ENCODE measurements around the gene TENT4B. TPM values are rescaled to one million over a fixed set of nuclear protein-coding genes. Genes with fewer than 3 reads are reported as not detected.

The TENT4B gene
- 1 to 10 TPM; 4.3 to 7.2 (median 5.8) TPM for total RNA-seq
- polyA plus RNA-seq, result 1 to 10 TPM; 1.9 to 4.8 TPM

- peak within 1 kb of the TSS; percentile 80 to 92 (median 82) for H3K4me3 ChIP-seq
- peak; percentile 89 to 93 (median 92) for ATAC-seq
- peaks cover 4 to 7% (median 6%) of the 10 kb centered on the region in 3 donors for H3K4me1 ChIP-seq
- TF ChIP-seq CTCF (IDR thresholded peaks at IDR 0.05), result no peak
- no peaks in the 10 kb centered on the region for H3K9me3 ChIP-seq
- H3K36me3 ChIP-seq, result no peaks in the 10 kb centered on the region
- H3K27me3 ChIP-seq, result no peaks in the 10 kb centered on the region
- FAIRE-seq, result no peak
- WGBS, 2 donors, result 0% methylated on average over 61 to 110 of the region's 114 CpGs
- H3K27ac ChIP-seq, result peak within 1 kb of the TSS; percentile 98 to 99 (median 98)
- peak; percentile 85 to 95 (median 90) for DNase-seq
- intact Hi-C loops (cut with DNase I), result no loop called here
Observed at GRCh38 chr16:50152807-50153595, at the start of gene TENT4B. TENT4B (plus strand) TSS chr16:50153306; CDS start chr16:50153622, 316 bp downstream.

GRCh38 chr16:50103764-50104163 lies 49.3 kb upstream of the TENT4B start:
- no peak for FAIRE-seq
- H3K36me3 ChIP-seq, result peaks cover 0 to 29% (median 6%) of the 10 kb centered on the region in 3 donors
- no peak overlapping the region for H3K4me3 ChIP-seq
- no peak overlapping the region for H3K27ac ChIP-seq
- no peaks in the 10 kb centered on the region for H3K27me3 ChIP-seq
- ATAC-seq, result no peak
- WGBS, 2 donors, result 81 to 94% methylated on average over 5 of the region's 5 CpGs
- no peak for DNase-seq
- intact Hi-C loops (cut with DNase I), result no loop called here
- H3K9me3 ChIP-seq, result no peaks in the 10 kb centered on the region
- no peak for TF ChIP-seq CTCF (IDR thresholded peaks at IDR 0.05)
- H3K4me1 ChIP-seq, result no peaks in the 10 kb centered on the region

- H3K4me1 ChIP-seq, result no peaks in the 10 kb centered on the region
- no peaks in the 10 kb centered on the region for H3K36me3 ChIP-seq
- DNase-seq (no peak), ATAC-seq (no peak), FAIRE-seq (no peak)
- no peak overlapping the region for H3K27ac ChIP-seq
- no peak overlapping the region for H3K4me3 ChIP-seq
- H3K9me3 ChIP-seq, result no peaks in the 10 kb centered on the region
- H3K27me3 ChIP-seq, result no peaks in the 10 kb centered on the region
- 84 to 88% methylated on average over 8 of the region's 8 CpGs for WGBS, 2 donors
- TF ChIP-seq CTCF (IDR thresholded peaks at IDR 0.05), result no peak
- intact Hi-C loops (cut with DNase I), result no loop called here
Observed at GRCh38 chr16:50114357-50115129, 38.6 kb upstream of the TENT4B start.

- H3K9me3 ChIP-seq, result no peaks in the 10 kb centered on the region
- no peaks in the 10 kb centered on the region for H3K4me1 ChIP-seq
- no peak overlapping the region for H3K4me3 ChIP-seq
- ATAC-seq (no peak), DNase-seq (no peak), FAIRE-seq (no peak)
- H3K27ac ChIP-seq, result no peak overlapping the region
- no peak for TF ChIP-seq CTCF (IDR thresholded peaks at IDR 0.05)
- intact Hi-C loops (cut with DNase I), result no loop called here
- no peaks in the 10 kb centered on the region for H3K27me3 ChIP-seq
- H3K36me3 ChIP-seq, result no peaks in the 10 kb centered on the region
Observed at GRCh38 chr16:50120711-50121110, 32.4 kb upstream of the TENT4B start.
